Embryonic facial prominence (tissue), 1 donor: Measurements from ENCODE around the gene COX4I1.

Source experiments
- DNase-seq: peaks from one replicate; pipeline ENCODE4 v3.0.0-alpha.2; 2016; ENCODE audit errors: extremely low spot score

Gene COX4I1

GRCh38 chr16:85840395-85840794 is 40.9 kb downstream of the COX4I1 start:
- DNase-seq: no peak

- no peak for DNase-seq
These were observed 41.3 kb downstream of the COX4I1 start for GRCh38 chr16:85840801-85841200.

- DNase-seq: no peak
These were observed 42.9 kb downstream of the COX4I1 start for GRCh38 chr16:85842435-85842834.

- no peak for DNase-seq
These were observed 43.4 kb downstream of the COX4I1 start for GRCh38 chr16:85842848-85843247.

- no peak for DNase-seq
These were observed 44.1 kb downstream of the COX4I1 start for GRCh38 chr16:85843471-85844168.

- no peak for DNase-seq
These were observed 44.6 kb downstream of the COX4I1 start for GRCh38 chr16:85844169-85844481.

GRCh38 chr16:85844786-85845185 is 45.3 kb downstream of the COX4I1 start:
- DNase-seq: no peak

- DNase-seq: no peak
These were observed 45.8 kb downstream of the COX4I1 start for GRCh38 chr16:85845266-85845665.

GRCh38 chr16:85846461-85846860 is 47.0 kb downstream of the COX4I1 start:
- no peak for DNase-seq

- no peak for DNase-seq
These were observed 47.5 kb downstream of the COX4I1 start for GRCh38 chr16:85847036-85847435.

GRCh38 chr16:85847681-85848601 is 48.4 kb downstream of the COX4I1 start:
- DNase-seq: no peak

GRCh38 chr16:85848986-85849385 is 49.5 kb downstream of the COX4I1 start:
- no peak for DNase-seq

GRCh38 chr16:85849388-85849787 is 49.9 kb downstream of the COX4I1 start:
- no peak for DNase-seq

GRCh38 chr16:85850344-85850880 is 50.9 kb downstream of the COX4I1 start:
- DNase-seq: no peak

GRCh38 chr16:85851034-85851785 is 51.7 kb downstream of the COX4I1 start:
- no peak for DNase-seq

GRCh38 chr16:85853547-85854545 is 54.4 kb downstream of the COX4I1 start:
- no peak for DNase-seq

- DNase-seq: no peak
These were observed 55.4 kb downstream of the COX4I1 start for GRCh38 chr16:85854935-85855334.

- no peak for DNase-seq
These were observed 56.6 kb downstream of the COX4I1 start for GRCh38 chr16:85856079-85856478.

GRCh38 chr16:85856585-85856984 is 57.1 kb downstream of the COX4I1 start:
- no peak for DNase-seq
